Fibroblast of the conjunctiva (primary cell): Measurements from ENCODE around the gene MOK.
"Not testable (repeated sequence)": the region's sequence is repeated elsewhere in the genome, so short reads cannot be mapped to it uniquely, and the experiment has no call there.

Experiments used
- DNase-seq: peaks from one replicate; pipeline ENCODE4 v3.0.0-alpha.2; 2010; ENCODE audit warnings: low read depth

MOK gene, protein sequence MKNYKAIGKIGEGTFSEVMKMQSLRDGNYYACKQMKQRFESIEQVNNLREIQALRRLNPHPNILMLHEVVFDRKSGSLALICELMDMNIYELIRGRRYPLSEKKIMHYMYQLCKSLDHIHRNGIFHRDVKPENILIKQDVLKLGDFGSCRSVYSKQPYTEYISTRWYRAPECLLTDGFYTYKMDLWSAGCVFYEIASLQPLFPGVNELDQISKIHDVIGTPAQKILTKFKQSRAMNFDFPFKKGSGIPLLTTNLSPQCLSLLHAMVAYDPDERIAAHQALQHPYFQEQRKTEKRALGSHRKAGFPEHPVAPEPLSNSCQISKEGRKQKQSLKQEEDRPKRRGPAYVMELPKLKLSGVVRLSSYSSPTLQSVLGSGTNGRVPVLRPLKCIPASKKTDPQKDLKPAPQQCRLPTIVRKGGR

GRCh38 chr14:102304611-102305506, at the start of gene MOK:
MOK (minus strand) TSS chr14:102305164; CDS start chr14:102304968, 196 bp downstream.
- DNase-seq = peak; percentile 98

DNA sequence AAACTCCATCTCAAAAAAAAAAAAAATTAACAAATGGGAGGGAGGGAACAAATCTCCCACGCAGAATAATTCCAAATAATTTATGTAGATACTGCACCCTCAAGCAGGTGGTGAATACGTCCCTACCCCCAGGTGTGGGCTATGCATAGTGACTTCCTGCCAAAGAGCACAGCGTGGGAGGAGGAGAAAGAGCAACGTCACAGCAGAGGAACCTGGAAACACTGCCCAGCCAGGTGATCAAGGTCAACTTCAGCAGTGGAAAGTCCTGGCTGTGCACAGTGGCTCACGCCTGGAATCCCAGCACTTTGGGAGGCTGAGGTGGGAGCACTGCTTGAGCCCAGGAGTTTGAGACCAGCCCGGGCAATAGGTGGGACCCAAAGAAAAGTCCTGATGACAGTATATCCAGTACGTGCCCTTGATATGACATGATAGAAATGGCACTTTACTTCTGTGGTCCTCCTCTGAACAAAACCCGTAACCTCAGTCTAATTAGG, 48.2 kb upstream of the MOK start:
- DNase-seq = no peak

GRCh38 chr14:102352213-102352612, 47.2 kb upstream of the MOK start:
- no peak for DNase-seq

DNA sequence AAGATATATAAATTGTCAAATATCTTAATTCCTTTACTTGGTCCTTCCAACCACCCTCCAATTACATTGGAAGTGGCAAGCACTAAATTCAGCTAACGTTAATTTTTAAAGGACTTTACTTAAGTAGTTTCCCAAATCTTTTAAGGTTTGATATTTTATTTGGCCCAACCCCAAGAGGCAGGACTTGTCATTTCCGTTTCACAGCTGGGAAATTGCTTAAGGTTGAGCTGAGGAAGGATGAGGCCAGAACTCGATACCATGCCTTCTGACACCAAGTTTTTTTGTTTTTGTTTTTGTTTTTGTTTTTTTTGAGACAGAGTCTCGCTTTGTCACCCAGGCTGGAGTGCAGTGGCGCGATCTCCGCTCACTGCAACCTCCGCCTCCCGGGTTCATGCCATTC, 46.6 kb upstream of the MOK start:
- DNase-seq = not testable (repeated sequence)

- DNase-seq = no peak
These were observed 46.1 kb upstream of the MOK start for GRCh38 chr14:102351023-102351422.

GRCh38 chr14:102348376-102348775, 43.4 kb upstream of the MOK start:
- no peak for DNase-seq

DNA sequence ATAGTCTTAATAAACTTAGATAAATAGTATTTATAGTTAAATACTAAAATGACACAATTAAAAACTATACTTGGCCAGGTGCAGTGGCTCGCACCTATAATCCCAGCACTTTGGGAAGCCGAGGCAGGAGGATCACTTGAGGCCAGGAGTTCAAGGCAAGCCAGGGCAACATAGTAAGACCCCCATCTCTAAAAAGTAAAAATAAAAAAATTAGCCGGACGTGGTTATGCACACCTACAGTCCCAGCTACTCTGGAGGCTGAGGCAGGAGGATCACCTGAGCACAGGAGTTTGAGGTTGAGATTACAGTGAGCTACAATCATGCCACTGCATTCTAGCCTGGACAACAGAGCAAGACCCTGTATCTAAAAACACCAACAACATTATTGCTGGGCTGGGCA, 41.7 kb upstream of the MOK start:
- DNase-seq = no peak

DNA sequence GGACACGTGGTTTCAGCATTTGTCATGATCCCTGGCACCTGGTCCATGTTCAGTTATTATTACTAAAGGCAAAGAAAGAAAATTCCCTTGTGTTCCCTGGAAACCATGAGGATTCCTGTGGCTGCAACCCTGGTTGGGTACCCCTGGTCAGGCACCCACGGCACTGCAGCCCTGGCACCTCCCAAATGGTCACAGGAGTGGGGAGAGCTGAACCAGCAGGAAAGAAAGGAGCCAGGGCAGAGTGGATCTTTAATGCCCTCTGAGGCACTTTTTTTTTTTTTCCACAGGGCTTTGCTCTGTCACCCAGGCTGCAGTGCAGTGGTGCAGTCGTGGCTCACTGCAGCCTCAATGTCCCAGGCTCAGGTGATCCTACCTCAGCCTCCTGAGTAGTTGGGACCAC, 40.3 kb upstream of the MOK start:
- DNase-seq = no peak

- DNase-seq = no peak
These were observed 39.5 kb upstream of the MOK start for GRCh38 chr14:102344485-102344884.

- DNase-seq = no peak
These were observed 39.1 kb upstream of the MOK start for GRCh38 chr14:102344084-102344483.

GRCh38 chr14:102342238-102342637, 37.3 kb upstream of the MOK start:
- DNase-seq = no peak

DNA sequence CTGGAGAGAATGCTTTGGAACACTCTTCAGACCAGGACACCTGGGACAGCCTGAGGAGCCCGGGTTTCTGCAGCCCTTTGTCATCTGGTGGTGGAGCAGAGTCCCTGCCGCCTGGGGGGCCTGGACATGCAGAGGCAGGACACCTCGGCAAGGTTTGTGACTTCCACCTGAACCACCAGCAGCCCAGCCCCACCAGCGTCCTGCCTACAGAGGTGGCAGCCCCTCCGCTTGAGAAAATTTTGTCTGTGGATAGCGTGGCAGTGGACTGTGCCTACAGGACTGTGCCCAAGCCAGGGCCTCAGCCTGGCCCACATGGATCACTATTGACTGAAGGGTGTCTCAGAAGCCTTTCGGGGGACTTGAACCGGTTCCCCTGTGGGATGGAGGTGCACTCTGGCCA, 36.6 kb upstream of the MOK start:
- DNase-seq = no peak

GRCh38 chr14:102338724-102339123, 33.8 kb upstream of the MOK start:
- DNase-seq = no peak

DNA sequence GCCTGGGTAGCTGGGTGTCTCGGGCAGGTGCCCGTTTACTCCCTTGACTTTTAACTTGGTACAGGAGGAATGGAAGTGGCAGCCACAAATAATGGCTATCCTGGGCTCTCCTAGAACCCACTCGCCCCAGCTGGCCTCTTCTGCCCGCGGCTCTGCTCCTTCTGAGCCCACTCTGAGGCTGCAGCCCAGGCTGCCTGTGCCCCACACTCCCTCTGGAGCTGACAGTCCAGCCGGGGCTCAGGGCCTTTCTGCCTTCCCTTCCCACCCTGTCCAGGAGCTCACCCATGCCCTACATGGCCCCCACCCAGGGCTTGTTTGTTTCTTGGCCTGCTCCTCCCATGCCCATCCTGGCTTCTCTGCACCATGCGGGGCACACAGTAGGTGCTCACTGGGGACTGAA, 30.2 kb upstream of the MOK start:
- no peak for DNase-seq

DNA sequence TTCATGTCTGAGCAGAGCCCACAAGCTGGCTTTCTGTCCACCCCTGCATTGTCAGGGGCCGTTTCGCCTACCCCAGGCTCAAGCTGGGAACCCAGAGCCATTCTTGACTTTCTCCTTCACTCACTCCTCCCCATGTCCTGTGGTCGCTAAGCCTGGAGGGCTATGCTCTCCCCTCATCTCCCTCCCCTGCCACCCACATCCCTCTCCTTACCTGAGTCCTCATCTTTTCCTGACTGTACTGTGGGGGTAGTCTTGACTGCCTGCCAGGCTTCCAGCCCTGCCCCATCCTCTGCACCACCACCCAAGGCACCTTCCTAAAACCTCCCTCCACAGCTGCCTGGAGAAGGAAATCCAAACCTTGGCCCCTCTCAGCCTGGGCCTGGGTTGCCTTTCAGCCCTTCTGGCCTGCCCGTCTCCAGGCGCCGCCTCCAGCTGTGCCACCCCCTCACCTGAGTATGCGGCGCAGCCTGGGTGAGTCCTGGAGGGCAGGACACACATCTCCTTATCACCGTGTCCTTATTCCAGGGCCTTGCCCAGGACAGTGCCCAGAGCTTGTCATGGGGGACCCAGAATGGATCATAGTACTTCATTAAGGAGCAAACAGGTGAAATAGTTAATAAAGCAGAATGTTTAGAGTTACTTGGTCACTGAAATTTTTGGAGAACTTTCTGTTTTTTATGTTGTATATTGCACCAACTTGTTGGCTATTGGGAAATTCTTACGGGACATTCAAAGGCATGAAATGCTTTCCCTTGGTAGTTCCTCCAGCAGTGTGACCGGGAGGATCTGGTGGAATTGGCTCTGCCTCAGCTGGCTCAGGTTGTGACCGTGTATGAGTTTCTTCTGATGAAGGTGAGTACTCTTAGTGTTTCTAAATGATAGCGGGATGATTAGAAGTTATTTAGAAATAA, 29.1 kb upstream of the MOK start:
- DNase-seq = no peak

DNA sequence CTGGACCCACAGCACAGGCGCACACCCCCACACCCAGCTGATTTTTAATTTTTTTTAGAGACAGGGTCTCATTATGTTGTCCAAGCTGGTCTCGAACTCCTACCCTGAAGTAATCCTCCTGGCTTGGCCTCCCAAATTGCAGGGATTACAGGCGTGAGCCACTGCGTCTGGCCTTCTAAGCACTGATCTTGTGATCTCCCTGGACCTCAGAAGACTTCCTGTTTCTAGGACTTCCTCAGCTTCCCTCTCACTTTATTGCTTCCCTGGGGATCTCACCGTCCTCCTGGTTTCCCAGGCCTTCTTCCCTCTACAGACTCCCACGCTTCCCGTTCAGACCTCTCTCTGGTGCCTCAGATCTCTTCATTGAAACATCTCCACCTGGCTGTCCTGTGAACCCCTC, 28.4 kb upstream of the MOK start:
- no peak for DNase-seq

DNA sequence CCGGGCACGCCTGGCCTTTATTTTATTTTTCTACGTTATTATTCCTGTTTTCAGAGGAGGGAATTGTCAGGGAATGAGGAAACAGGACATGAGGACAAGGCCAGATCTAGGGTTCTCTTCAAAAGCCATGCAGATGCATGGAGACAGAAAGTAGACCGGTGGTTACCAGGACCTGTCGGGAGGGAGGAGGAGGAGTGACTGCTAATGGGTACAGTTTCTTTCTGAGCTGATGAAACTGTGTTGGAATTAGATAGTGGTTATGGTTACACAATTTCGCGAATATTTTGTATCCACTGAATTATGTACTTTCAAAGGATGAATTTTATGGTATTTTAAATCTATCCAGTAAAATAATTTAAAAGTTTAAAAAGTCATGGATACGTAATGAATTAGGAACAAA, 25.8 kb upstream of the MOK start:
- no peak for DNase-seq

DNA sequence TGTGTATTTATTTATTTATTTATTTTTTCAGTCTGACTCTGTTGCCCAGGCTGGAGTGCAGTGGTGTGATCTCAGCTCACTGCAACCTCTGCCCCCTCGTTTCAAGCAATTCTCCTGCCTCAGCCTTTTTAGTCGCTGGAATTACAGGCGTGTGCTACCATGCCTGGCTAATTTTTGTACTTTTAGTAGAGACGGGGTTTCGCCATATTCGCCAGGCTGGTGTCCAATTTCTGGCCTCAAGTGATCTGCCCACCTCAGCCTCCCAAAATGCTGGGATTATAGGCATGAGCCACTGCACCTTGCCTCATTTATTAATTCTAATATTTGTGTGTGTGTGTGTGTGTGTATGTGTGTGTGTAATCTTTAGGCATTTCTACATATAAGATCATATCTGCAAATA, 24.4 kb upstream of the MOK start:
- not testable (repeated sequence) for DNase-seq

DNA sequence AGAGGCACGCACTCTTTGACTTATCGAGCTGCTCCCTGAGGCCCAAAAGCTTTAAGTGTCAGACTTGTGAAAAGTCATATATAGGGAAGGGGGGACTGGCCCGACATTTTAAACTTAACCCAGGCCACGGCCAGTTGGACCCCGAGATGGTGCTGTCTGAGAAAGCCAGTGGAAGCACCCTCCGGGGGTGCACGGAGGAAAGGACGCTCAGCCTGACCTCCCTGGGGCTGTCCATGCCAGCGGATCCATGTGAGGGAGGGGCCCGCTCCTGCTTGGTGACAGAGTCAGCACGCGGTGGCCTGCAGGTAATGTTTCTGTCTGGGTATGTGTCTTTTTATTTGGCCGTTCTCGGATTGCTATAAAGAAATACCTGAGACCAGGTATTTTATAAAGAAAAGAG, 21.6 kb upstream of the MOK start:
- no peak for DNase-seq

GRCh38 chr14:102325791-102326345, 20.9 kb upstream of the MOK start:
- no peak for DNase-seq

- DNase-seq = peak; percentile 85
These were observed 18.1 kb upstream of the MOK start for GRCh38 chr14:102323102-102323501.
